GM10266 (cell line): Measurements from ENCODE around the gene PFAS.

Experiments used
- DNase-seq: peaks from one replicate; pipeline ENCODE4 v3.0.0; 2012; ENCODE audit errors: extremely low spot score
- CTCF ChIP-seq: IDR thresholded peaks from 2 replicates; pipeline ENCODE4 v1.5.1; 2012; ENCODE audit warnings: mild to moderate bottlenecking, low read depth; ENCODE audit not compliant: control insufficient read depth, insufficient read depth; ENCODE audit errors: missing control alignments

PFAS gene

GRCh38 chr17:8285270-8286181 lies 36.4 kb downstream of the PFAS start:
- TF ChIP-seq CTCF: no peak
- DNase-seq: no peak

- DNase-seq: no peak
- no peak for TF ChIP-seq CTCF
These were observed 38.7 kb downstream of the PFAS start for GRCh38 chr17:8287651-8288335.

GRCh38 chr17:8288336-8289102 lies 39.4 kb downstream of the PFAS start, which contains the start of gene RANGRF:
TSS of gene RANGRF (plus strand) at chr17:8288670. CDS start at chr17:8288789, 119 bp downstream.
- no peak for TF ChIP-seq CTCF
- DNase-seq: peak; percentile 91

GRCh38 chr17:8289103-8289397 lies 40.0 kb downstream of the PFAS start:
- DNase-seq: no peak
- no peak for TF ChIP-seq CTCF

GRCh38 chr17:8290043-8290442 lies 41.0 kb downstream of the PFAS start:
- no peak for TF ChIP-seq CTCF
- no peak for DNase-seq

- no peak for TF ChIP-seq CTCF
- DNase-seq: no peak
These were observed 43.7 kb downstream of the PFAS start for GRCh38 chr17:8292639-8293395.
